GM21619 (cell line): Measurements from ENCODE around the gene CD6.

Source experiments
- ATAC-seq: cut with Tn5 transposase; IDR thresholded peaks from one replicate; pipeline ENCODE4 v1.9.1; 2021; ENCODE audit not compliant: unreplicated experiment

CD6 gene, protein sequence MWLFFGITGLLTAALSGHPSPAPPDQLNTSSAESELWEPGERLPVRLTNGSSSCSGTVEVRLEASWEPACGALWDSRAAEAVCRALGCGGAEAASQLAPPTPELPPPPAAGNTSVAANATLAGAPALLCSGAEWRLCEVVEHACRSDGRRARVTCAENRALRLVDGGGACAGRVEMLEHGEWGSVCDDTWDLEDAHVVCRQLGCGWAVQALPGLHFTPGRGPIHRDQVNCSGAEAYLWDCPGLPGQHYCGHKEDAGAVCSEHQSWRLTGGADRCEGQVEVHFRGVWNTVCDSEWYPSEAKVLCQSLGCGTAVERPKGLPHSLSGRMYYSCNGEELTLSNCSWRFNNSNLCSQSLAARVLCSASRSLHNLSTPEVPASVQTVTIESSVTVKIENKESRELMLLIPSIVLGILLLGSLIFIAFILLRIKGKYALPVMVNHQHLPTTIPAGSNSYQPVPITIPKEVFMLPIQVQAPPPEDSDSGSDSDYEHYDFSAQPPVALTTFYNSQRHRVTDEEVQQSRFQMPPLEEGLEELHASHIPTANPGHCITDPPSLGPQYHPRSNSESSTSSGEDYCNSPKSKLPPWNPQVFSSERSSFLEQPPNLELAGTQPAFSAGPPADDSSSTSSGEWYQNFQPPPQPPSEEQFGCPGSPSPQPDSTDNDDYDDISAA

DNA sequence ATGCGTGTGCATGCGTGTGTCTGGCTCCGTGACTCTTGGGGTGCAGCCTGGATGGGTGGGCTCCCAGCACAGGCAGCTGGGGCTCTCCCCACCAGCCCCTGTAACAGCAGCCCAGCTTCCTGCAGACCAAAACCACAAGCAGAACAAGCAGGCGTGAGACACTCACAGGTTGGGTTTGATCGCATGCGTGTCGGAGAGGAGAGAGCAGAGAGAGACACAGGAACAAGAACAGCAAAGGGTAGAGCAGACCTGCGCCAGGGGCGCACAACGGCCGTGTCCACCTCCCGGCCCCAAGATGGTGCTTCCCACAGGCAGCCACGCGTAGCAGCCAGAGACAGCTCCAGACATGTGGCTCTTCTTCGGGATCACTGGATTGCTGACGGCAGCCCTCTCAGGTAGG, at the start of gene CD6:
TSS of gene CD6 (plus strand) at position 161 of the 400 bp plus-strand sequence. CDS start at position 347, 186 bp downstream.
- ATAC-seq = no peak

DNA sequence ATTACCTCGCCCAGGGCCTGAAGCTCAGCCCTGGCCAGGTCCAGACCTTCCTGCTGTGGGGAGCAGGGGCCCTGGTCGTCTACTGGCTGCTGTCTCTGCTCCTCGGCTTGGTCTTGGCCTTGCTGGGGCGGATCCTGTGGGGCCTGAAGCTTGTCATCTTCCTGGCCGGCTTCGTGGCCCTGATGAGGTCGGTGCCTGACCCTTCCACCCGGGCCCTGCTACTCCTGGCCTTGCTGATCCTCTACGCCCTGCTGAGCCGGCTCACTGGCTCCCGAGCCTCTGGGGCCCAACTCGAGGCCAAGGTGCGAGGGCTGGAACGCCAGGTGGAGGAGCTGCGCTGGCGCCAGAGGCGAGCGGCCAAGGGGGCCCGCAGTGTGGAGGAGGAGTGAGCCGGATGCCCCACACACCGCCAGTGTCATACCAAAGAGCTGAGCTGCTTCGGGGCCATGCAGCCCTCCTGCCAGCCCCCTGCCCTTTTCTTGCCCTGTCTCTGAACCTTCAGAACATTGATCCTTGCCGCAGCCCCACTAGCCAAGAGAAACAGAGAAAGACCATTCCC, 49.6 kb upstream of the CD6 start:
- no peak for ATAC-seq

DNA sequence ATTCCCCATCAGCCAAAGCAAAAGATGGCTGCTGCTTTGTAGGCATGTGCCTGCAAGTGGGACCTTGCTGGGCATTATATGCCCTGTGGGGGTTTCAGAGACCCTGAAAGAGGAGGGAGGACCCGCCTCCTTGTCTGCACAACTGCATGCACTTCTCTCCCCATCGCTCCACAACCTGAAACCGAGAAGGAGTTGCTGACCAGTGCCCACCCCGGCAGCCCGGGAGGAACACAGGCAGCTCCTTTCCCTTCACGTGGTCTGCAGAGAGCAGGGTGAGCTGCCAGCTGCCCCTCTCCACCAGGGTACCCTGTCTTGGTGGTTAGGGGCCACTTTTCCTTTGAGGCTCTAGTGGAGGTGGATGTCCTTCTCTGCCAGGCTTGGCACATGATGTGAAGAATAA, 48.6 kb upstream of the CD6 start:
- no peak for ATAC-seq

DNA sequence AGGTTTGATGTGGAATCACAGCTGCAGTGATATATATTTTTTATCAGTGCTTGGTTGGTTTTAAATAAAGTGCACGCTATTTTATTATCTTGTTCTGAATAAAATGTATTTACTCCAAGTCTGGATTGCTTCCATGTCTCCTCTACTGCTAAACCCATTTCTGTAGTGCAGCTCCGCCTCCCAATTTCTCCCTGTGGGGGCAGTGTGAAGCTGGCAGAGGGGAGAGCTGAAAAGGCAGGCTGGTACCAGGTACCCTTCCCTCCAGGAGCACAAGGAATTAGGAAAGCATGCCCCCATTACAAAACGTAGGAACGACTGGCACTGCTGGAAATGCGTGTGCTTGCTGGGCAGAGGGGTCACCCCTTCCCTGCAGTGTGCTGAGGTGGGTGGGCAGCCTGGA, 48.2 kb upstream of the CD6 start:
- ATAC-seq = no peak

DNA sequence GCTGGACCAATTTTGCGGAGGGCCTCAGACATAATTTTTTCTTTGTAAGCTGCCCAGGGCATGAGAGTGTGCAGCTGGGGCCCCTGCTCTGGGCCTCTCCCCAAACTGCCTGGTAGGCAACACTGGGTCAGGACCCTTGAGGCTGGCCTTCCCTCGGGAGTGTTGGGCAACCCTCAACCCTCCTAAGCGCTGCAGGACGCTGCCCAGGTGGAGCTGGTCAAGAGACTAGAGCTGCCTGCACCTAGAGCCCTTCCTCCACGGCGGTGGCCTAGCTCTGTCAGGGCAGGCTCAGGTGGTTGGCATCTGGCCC, 47.7 kb upstream of the CD6 start:
- ATAC-seq = no peak

DNA sequence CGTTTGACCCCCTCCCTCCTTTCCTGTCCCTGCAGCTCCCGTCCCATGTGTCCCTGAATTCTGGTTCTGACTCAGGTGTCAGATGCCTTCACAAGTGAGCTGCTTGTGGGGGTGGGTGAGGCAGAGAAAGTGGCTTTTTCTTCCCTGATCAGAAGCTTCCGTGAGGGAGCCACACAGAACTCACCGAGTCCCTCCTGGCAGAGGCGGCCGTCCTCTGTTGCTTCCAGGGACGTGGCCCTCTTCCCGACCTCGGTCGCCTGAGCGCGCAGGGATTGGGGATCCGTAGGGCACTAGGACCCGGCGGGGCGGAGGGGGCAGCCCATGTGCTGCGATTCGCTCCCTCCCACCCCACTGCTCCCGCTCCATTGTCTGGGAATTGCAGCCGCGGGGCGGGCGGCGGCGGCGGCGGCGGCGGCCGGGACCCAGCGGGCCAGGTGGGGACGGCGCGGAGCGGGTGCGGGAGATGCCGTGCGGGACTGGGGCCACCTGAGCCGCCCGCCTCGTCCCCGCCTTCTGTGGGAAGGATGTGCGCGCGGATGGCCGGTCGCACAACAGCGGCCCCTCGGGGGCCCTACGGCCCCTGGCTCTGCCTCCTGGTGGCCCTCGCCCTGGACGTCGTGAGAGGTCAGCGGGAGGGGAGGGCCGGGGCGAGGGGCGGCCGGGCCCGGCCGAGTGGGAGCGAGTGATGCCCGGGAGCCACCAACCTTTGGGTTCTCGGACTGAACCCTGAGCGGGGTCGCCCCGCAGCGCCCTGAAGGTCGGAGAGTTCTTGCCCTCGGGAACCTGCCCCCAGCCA, 47.2 kb upstream of the CD6 start, which contains the start of gene TMEM132A:
TSS of gene TMEM132A (plus strand) at position 351 of the 796 bp plus-strand sequence. CDS start at position 525, 174 bp downstream.
- no peak for ATAC-seq

DNA sequence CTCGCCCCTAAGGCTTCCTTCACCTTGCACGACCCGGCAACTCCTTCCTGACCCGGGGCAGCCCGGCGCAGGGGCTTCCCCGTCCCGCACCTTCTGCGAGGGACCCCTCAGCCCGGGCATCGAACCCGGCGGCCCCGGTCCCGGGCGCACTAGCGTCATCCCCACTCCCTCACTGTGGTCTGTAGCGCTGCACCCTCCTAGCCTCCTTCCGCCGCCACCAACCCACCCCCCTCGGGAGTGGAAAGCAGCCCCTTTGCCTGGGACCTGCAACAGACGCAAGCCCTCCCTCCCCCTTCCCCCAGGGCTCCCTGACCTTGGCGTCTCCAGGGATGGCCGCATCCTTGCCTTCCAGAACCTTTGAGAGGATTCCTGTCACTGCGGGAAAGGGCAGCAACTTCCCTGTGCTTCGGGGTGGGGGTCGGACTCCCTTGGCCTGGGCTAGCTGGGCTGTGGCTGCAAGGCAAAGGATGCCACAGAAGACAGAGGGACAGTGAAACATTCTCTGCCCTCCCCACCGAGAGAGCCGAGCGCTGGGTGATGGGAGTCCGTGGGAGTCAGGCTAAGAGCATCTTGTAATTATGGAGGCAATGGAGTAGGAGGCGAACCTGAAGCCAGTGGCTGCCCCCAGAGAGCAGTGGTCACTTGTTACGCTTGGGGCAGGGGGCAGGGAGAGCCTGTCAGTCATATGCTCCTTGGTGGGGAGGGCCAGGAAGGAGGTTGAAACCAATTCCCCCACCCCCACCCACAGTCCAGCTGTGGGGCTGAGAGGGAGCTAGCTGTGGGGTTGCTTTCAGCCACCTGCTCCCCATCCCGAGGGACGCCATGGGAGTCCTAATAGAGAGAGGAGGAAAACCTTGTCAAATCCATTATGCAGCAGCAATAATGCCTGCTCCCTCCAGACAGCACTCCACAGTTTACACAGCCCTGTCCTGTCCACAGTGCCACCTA, 46.3 kb upstream of the CD6 start:
- no peak for ATAC-seq

DNA sequence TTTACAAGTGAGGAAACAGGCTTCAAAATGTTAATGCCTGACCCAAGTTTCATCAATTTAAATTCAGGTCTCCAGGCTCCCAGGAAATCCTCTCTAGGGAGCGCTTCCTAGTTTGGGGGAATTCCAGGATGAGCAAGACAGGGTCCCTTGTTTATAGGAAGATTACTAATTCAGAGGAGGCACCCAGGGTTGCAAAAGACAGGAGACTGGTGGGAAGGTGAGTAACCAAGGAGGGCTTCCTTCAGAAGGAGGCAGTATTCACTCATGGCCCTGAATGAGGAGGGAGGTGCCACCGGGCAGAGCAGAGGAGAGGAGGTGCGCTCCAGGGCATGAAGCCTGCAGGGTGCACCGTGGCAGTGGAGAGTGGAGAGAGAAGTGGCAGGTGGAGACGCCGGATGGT, 45.6 kb upstream of the CD6 start:
- ATAC-seq = no peak

DNA sequence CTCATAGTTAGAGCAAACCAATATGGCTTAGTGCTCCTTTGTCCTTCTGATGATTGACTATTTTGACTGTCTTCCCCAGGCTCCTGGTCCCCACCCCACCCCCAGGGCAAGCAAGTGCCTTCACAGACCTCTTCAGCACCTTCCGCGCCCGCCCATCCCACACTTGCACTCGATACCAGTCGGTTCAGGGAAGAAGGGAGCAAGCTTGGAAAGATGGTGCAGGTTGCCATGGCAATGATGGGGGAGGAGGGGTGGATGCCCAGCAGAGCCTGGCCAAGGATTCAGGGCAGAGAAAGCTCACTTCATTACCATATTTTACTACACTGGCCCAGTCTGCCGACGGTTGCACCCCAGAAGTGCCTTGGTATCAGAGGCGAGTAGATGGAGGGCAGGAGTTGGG, 45.0 kb upstream of the CD6 start:
- no peak for ATAC-seq

DNA sequence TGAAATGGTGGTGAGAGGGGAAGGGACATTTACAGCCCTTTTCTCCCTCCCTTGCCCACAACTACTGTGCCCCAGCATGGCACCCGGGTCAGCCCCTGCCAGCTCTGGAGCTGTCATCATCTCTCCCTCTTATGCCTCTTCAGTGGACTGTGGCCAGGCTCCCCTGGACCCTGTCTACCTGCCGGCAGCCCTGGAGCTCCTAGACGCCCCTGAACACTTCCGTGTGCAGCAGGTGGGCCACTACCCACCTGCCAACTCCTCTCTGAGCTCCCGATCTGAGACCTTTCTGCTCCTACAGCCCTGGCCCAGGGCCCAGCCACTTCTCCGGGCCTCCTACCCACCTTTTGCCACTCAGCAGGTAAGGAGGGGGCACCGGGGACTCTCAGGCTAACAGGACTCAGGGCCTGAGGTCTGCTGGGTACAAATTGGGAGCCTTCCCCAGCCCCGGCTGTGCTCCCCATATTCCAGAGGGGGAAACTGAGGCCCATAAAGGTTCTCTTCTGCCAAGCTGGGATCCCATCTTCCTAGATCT, 44.4 kb upstream of the CD6 start:
- ATAC-seq = no peak

DNA sequence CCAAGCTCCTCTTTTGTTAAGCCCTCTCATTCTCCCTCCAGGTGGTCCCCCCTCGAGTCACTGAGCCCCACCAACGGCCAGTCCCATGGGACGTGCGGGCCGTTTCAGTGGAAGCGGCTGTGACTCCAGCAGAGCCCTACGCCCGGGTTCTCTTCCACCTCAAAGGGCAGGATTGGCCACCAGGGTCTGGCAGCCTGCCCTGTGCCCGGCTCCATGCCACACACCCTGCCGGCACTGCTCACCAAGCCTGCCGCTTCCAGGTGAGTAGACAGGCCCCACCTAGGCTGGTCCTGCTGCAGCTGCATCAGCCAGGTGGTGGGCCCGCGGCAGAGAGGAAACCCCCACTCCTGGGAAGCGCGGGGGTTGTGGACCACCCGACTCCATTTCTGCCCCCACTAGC, 43.9 kb upstream of the CD6 start:
- no peak for ATAC-seq

DNA sequence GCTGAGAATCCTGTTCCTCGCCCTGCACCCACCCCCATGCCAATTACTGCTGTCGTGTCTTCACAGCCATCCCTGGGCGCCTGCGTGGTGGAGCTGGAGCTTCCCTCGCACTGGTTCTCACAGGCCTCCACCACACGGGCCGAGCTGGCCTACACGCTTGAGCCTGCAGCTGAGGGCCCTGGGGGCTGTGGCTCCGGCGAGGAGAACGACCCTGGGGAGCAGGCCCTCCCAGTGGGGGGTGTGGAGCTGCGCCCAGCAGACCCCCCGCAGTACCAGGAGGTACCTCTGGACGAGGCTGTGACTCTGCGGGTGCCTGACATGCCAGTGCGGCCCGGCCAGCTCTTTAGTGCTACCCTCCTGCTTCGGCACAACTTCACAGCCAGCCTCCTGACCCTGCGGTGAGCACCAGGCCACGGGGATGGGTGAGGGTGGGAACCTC, 42.9 kb upstream of the CD6 start:
- no peak for ATAC-seq

DNA sequence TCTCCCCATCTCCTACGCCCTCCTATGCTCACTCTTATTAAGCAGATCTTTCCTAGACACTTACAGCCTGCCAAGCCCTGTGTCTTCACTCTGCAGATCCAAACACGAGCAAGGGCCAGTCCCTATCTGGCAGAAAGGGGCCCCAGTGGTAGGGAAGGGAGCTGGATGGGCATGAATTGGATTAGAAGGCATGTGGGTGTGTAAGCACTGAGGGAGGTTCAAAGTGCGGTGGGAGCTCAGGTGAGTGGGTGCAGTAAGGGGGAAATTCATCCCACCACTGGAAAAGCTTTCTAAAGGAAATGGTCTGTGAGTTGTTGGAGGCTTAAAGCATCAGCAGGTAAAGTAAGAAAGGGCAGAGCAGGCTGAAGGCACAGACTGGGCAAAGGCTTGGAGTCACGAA, 41.7 kb upstream of the CD6 start:
- ATAC-seq = no peak

DNA sequence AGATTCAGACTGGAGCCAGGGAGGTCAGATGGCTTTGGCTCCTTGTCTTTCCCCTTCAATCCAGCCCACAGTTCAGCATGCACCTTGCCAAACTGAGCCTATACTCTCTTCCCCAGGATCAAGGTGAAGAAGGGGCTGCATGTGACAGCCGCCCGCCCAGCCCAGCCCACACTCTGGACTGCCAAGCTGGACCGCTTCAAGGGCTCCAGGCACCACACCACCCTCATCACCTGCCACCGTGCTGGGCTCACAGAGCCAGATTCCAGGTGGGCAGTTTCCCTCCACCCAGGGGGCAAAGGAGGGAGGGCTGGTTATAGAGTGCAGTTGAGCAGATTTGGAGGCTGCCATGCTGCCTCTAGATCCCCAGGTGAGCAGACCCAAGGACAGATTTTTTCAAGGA, 41.1 kb upstream of the CD6 start:
- no peak for ATAC-seq

DNA sequence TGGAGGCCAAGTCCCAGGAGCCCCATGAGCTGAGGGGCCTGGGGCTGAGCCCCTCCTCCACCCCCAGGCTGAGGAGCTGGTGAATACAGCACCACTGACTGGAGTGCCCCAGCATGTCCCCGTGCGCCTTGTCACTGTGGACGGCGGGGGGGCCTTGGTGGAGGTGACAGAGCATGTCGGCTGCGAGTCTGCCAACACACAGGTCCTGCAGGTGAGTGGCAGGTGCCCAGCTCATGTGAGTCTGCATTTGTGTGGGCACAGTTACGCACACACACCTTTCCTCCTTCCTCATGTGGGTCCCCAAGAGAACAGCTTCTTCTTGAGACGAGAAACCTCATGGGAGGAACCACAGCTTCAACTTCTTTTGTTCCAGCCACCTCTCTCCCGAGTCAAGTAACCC, 39.6 kb upstream of the CD6 start:
- ATAC-seq = no peak

DNA sequence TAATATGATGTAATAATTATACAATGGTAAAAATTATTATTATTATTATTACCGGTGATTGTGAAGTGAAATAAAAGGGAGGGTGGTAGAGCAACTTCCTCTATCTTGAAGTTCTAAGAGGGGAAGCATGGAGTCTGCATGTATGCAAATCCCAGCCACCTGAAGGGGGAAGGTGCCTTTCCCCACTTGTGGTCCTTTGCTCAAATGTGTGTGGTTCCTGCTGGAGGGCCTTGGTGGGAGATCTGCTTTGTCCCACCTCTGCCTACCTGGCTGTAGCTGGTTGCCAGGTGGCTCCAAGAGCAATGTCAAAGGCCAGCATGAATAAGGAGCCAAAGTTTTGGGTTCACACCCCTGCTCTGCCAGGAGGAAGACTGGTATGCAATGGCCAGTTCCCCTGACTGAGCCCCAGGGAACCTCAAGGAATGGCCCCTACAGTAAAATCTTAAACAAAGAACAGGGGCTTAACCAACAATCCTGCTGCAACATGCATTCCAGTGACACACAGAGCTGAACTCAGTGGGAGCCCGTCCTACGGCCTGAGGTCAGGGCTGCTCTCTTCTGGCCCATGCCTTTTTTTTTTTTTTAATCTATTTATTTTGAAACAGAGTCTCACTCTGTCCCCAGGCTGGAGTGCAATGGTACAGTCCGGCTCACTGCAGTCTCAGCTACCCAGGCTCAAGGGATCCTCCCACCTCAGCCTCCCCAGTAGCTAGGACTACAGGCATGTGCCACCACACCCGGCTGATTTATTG, 38.7 kb upstream of the CD6 start:
- no peak for ATAC-seq

DNA sequence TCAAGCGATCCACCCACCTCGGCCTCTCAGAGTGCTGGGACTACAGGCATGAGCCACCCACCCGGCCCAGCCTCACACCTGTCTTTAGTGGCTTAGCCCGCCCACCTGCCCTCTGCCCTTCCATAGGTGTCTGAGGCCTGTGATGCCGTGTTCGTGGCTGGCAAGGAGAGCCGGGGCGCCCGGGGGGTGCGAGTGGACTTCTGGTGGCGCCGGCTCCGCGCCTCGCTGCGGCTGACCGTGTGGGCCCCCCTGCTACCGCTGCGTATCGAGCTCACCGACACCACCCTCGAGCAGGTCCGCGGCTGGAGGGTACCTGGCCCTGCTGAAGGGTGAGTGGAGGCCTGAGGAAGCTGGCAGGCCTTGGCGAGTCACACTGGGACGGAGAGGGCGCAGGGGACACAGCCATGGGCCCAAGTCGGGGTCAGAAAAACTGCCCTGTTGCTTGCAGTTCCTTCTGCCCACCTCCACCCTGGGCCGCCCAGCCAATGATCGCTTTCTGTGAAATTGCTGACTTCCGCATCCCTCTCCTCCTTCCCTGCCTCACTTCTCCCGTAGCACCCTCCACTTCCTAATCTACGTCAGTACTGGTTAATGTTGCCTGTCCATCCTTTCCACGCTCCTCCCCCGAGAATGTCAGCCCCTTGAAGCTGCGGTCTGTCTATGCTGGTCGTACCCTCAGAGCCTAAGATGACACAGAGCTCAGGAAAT, 37.9 kb upstream of the CD6 start:
- no peak for ATAC-seq

DNA sequence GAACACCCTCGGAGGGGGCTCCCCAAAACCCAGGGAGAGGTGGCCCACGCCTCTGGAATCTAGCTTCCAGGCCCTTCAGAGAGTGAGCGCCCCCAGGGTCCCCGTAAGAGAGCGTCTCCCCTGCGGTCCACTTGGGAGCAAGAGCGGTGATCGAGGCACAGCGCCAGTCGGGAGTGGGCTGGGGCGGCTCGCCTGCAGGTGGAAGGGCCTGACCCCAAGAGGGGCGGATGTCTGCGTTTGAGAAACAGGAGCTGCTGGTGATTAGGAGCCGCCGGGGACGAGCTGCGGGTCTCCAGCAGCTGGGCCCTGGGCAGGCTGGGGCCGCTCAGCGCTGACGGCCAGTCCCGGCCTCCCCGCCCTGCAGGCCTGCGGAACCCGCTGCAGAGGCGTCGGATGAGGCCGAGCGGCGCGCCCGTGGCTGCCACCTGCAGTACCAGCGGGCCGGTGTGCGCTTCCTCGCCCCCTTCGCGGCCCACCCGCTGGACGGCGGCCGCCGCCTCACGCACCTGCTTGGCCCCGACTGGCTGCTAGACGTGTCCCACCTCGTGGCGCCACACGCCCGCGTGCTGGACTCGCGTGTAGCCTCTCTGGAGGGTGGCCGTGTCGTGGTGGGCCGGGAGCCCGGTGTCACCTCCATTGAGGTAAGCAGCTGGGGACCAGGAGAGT, 37.2 kb upstream of the CD6 start:
- ATAC-seq = no peak
